OCI-LY7 (cell line): ENCODE results near the gene ZBTB21.

Source experiments
- EZH2phosphoT487 ChIP-seq: fragments of 200-600 bp; sonication (generic); IDR thresholded peaks from 2 replicates; pipeline ENCODE4 v1.6.1; 2018; ENCODE audit warnings: low read depth, borderline replicate concordance, mild to moderate bottlenecking, mixed run types, antibody characterized with exemption, low read length, moderate library complexity, mixed read lengths
- TF ChIP-seq, protein P1 (sequence below): fragments of 200-600 bp; sonication (generic); conservative IDR thresholded peaks from 2 replicates; pipeline ENCODE4 v1.5.1; 2014; ENCODE audit warnings: mild to moderate bottlenecking, antibody characterized with exemption, low read length, moderate library complexity, mixed read lengths

DNA sequence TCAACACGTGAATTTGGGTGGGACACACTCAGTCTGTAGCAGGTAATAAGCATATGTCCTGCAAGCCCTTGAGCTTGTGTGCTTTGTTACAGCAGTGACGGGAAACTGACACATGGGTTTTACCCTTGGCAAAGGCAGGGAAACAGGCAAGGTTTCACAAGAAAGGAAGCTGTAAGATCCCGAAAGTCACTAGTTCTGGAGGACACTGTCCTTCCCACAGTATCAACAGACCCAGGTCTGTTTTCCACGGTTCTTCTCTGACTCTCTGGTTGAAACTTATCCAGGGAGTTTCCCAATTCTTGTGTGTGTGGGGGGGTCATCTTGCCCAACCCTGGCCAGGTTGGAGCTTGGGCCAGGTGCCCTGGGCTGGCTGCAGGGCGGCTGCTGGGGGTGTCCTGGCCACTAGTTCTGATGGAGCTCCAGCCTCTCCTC, 29.3 kb upstream of the ZBTB21 start:
- TF ChIP-seq, protein P1, sequence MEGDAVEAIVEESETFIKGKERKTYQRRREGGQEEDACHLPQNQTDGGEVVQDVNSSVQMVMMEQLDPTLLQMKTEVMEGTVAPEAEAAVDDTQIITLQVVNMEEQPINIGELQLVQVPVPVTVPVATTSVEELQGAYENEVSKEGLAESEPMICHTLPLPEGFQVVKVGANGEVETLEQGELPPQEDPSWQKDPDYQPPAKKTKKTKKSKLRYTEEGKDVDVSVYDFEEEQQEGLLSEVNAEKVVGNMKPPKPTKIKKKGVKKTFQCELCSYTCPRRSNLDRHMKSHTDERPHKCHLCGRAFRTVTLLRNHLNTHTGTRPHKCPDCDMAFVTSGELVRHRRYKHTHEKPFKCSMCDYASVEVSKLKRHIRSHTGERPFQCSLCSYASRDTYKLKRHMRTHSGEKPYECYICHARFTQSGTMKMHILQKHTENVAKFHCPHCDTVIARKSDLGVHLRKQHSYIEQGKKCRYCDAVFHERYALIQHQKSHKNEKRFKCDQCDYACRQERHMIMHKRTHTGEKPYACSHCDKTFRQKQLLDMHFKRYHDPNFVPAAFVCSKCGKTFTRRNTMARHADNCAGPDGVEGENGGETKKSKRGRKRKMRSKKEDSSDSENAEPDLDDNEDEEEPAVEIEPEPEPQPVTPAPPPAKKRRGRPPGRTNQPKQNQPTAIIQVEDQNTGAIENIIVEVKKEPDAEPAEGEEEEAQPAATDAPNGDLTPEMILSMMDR: no peak
- no peak for TF ChIP-seq EZH2phosphoT487
